Measurements from ENCODE around the gene USP36.

Gene USP36

DNA sequence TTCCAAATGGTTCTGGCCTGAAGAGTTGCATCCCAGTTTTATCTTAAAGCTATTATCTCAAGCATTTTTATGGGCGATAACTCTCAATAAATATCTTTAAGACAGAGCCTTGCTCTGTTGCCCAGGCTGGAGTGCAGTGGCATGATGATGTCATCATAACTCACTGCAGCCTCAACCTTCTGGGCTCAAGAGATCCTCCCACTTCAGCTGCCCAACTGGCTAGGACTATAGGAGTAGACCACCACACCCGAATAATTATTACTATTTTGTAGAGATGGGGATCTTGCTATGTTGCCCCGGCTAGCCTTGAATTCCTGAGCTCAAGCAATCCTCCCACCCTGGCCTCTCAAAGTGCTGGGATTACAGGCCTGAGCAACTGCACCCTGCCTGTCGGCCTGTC, 32.5 kb downstream of the USP36 start:
- no peak for DNase-seq

DNA sequence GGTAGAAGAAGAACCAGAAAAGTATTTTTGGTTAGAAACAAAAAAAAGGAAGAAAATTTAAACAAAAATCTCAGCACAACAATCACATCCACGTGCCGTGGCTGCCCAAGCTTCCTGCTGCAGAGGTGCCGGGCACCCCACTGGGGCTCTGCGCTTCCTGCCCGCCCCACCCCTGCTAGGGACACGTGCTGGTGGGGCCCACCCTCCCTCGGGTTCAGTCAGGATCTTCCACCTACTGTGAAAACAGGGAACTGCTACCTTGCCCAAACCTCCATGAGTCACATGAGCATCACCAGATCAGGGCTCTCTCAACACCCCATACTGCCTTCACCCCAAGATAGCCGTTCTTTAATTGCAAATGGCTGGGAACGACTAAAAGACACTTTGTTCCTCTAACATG, 34.2 kb downstream of the USP36 start:
- no peak for DNase-seq

DNA sequence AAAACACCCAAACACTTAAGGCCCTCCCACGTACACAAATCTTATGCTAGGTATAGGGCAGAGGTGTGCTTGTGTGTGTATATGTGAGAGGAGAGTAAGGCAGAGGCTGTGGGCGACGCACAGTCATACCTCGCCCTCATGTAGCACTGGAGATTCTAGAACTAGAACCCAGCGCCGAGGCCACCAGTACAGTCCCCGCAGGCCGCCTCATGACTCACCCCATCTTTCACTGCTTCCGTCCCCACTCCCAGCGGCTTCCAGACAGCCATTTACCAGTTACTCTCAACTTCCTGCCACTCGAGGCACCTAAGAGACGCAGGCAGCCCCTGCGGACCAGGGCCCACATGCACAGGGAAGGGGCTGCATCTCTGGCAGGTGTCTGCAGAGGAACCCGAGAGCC, 35.3 kb downstream of the USP36 start:
- no peak for DNase-seq

DNA sequence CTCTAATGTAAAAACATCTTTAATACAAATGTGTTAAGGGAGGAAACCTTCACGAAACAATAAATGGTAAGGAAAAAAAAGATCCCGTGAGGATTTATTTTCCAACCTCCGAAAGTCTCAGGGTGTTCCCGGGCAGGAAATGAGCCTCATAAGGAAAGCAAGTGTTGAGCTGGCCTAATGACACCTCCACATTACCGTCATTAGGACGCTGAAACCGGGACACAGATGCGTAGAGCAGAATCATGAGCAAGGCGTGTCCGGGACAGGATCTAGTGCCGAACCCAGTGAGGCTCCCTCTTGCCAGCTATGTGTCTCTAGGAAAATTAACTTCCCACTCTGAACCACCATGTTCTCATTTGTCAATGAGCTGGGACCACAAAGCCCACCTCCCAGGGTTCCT, 35.8 kb downstream of the USP36 start:
- no peak for DNase-seq

DNA sequence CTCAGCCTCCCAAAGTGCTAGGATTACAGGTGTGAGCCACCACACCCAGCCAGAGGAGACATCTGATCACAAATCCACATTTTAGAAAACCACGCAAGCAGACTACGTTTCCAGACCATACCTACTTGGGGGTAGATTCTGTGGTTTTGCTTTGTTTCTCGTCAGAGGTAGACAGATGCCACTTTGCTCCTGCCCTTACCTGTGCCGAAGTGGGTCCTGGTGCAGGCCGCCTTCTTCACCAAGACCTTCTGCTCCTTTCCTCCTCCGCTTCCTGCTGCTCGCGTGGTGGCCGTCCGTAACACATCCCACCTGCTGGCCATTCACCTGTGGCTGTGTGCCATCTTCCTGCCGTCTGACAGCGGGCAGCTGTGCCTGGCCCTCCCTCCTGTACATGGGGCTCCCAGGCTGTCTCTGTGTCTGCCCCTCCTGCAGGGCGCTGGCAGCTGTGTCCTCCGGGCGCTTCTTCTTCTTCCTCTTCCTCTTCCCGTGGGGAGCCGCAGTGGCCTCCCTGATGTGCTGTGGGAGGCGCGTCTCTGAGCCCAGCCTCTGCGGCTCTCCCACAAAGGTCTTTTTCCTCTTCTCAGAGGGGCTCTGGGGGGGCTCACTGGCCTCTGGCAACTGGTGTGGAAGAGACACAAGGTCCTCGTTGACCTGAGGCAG, 37.3 kb downstream of the USP36 start:
- no peak for DNase-seq

DNA sequence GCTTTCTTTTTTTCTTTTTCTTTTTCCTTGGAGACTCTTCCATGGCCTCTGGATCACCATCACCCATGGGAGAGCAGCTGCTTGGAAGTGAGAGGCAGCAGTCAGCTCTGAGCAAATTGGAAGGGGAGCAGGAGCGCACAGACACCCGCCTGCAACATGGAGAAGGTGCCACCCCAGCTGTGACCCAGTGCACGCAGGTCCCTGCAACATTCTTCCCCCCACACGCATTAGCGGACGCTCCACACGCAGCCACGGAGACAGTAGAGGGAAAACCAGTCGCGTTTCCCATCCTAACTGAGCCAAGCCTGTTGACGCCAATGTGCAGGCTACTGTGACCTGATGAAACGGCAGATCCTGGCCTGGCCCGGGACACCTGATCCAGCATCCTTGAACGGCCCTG, 38.2 kb downstream of the USP36 start:
- no peak for DNase-seq

DNA sequence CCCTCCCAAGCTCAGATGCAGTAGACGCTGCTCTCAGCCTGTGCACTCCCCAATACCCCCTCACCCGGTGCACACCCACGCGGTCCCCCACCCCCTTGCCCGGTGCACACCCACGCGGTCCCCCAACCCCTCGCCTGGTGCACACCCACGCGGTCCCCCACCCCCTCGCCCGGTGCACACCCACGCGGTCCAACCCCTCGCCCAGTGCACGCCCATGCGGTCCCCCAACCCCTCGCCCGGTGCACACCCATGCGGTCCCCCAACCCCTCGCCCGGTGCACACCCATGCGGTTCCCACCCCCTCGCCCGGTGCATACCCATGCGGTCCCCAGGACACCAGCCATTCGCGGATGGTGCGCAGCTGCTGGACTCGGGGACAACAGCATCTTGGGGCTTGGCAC, 38.6 kb downstream of the USP36 start:
- DNase-seq = no peak

GRCh38 chr17:78800132-78800931, 40.3 kb downstream of the USP36 start:
- DNase-seq = no peak

DNA sequence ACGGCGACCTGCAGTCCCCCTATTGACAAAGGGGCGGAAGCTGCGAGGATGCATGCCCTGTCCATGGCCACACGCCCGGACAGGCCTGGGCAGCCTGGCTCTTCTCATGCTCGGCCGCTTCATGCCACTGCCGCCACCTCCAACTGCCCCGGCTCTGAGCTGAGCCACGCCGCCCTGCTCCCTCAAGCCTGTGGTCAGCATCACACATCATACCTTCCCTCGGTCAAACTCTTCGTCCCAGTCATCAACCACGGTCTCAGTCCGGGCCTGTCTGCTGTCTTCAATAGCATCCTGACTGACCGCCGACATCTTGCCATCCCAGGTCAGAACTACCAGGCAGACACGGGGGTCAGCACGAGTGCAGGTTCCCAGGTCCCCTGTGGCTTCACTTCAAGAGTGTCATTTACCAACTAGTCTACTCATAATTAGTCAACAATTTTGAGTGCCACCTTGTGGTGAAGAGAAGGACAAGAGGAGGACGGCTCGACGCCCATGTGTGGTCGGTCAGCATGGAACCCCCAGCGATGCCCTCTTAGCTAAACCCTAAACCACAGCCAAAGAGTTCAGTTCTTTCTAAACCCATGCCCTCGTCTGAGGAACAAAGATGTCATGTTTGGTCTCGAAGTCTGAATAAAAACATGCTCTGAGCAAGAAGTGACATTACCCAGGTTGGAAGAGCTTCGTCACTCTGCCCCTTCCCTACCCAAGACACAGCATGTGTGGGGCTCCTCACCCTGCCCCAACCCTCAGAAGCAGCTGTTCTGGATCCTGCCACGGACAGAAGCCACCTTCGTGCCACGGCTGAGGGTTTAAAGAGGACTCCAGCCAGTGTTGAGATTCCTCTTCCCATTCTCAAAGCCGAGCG, 41.7 kb downstream of the USP36 start:
- peak; percentile 36 for DNase-seq

- no peak for DNase-seq
Measured at GRCh38 chr17:78797691-78798585, 42.7 kb downstream of the USP36 start.

DNA sequence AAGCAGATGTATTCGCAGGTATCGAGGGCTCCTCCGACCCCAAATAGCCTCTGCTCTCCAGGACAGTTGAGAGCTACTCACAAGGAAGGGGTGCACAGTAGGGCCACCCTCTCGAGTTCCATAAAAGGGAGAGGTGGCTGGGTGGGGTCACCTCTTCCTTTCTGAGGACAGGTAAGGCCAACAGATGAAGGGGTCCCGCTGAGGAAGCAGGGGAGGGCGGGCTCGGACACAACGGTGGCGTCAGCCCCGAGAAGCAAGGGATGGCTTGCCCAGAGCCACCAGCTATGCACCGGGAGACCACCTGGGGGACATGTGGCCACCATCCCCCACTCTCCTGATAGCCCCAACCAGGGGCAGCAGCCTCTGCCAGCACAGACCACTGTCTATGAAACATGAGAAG, 43.4 kb downstream of the USP36 start:
- DNase-seq = no peak

- no peak for DNase-seq
Measured at GRCh38 chr17:78796517-78796900, 44.1 kb downstream of the USP36 start.

DNA sequence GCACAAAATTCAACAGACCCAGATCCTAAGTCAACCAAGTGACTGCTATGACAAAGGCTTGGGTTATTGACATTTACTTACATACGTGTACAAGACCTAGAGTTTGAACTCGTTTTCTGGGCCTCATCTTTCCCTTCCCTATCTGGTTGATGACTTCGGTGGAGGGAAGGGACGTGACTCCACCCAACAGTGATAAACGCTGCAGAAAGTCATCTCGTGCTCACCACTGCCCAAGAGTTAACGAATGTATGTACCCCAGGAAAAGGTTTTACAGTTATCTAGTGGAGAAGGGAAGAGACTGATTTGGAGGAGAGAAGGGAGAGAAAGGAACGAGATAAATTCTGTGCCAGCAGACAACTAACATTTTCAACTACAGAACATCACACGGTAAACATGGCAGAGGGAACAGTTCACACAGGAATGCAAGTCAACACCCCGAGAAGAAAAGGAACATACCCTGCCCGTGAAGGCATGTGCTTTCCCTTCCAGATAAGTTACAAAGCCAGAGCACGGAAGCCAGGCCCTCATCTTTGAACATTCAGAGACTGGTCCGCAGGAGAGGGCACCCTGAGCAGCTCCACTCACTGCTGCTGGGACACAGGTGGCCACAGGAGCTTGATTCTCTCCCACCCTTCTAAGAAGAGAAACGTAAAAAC, 44.6 kb downstream of the USP36 start:
- no peak for DNase-seq

- no peak for DNase-seq
Measured at GRCh38 chr17:78794864-78795640, 45.6 kb downstream of the USP36 start.

DNA sequence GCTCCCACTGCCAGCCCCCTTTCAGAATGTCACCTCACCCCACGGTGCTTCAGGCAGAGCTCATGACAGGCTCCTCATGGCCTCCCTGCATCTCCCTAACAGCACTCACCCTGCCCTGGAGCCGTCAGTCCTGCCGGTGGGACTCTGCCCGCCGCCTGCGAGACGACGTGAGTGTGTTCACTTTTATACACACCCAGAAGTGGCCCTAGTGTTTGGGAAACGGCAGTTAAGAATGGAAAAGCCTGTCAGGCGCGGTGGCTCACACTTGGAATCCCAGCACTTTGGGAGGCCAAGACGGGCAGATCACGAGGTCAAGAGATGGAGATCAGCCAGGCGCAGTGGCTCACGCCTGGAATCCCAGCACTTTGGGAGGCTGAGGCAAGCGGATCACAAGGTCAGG, 46.2 kb downstream of the USP36 start:
- no peak for DNase-seq

GRCh38 chr17:78793968-78794367, 46.6 kb downstream of the USP36 start:
- DNase-seq = no peak

DNA sequence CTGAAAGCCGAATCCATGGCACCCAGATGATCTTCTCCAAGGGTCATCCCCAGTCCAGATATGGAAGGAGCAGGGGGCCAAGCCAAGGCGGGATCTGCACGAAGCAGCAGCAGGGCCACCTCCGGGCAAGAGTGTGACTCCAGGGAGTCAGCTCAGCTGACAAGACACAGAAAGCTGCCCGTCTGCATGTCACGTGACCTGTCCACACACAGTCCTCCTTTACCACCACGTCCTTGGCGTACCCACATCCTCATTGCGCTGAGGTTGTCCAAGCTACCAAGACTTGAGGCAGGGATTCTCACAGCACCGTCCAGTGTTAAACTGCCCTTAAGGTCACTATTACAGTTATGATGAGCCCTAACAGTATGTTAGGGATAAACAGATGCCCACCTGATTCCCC, 47.2 kb downstream of the USP36 start:
- DNase-seq = no peak

- no peak for DNase-seq
Measured at GRCh38 chr17:78791840-78792709, 48.5 kb downstream of the USP36 start.

- DNase-seq = no peak
Measured at GRCh38 chr17:78790552-78790951, 50.1 kb downstream of the USP36 start.

GRCh38 chr17:78789663-78790181, 50.9 kb downstream of the USP36 start:
- peak; percentile 77 for DNase-seq

All from eye (tissue), 1 donor.